SU-DHL-6 (cell line): ENCODE data around the gene IRF2BPL.

ENCODE experiments used
- EZH2phosphoT487 ChIP-seq: fragments of 200-600 bp; sonication (generic), shearing (Covaris generic); conservative IDR thresholded peaks from 2 replicates; pipeline ENCODE4 v1.6.1; 2018; ENCODE audit warnings: mild to moderate bottlenecking, antibody characterized with exemption, low read length, moderate library complexity, mixed read lengths
- TF ChIP-seq, protein P1 (sequence below): fragments of 200-600 bp; sonication (generic); IDR thresholded peaks from one replicate; pipeline ENCODE4 v1.5.1; 2017; ENCODE audit warnings: antibody characterized with exemption, mild to moderate bottlenecking, low read length, moderate library complexity; ENCODE audit not compliant: insufficient read depth, poor library complexity, severe bottlenecking

DNA sequence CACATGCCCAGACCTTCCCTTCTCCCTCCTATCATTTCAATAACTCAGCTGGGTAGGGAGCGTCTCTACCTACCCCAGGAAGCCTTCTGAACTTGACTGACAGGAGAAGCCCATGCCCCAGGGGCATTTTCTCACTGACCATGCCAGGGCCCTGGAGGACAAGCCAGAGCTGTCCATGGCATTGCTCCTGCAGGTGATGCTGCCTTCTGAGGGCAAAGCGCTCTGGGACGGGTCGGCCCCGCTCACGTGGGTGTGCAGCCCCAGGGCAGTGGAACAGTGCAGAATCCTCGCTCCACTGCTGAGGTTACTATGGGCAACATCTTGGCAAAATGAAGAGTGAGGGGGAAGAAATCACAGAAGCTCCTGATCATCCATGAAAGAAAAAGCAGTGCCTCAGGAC is 41.0 kb upstream of the IRF2BPL start:
- TF ChIP-seq, protein P1, sequence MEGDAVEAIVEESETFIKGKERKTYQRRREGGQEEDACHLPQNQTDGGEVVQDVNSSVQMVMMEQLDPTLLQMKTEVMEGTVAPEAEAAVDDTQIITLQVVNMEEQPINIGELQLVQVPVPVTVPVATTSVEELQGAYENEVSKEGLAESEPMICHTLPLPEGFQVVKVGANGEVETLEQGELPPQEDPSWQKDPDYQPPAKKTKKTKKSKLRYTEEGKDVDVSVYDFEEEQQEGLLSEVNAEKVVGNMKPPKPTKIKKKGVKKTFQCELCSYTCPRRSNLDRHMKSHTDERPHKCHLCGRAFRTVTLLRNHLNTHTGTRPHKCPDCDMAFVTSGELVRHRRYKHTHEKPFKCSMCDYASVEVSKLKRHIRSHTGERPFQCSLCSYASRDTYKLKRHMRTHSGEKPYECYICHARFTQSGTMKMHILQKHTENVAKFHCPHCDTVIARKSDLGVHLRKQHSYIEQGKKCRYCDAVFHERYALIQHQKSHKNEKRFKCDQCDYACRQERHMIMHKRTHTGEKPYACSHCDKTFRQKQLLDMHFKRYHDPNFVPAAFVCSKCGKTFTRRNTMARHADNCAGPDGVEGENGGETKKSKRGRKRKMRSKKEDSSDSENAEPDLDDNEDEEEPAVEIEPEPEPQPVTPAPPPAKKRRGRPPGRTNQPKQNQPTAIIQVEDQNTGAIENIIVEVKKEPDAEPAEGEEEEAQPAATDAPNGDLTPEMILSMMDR = no peak
- TF ChIP-seq EZH2phosphoT487 = no peak
